ENCODE results near the gene OR52E4. TPM values are rescaled to one million over a fixed set of nuclear protein-coding genes. Genes with fewer than 3 reads are reported as not detected.
A peak's percentile ranks its signal among the peaks of the same experiment; 100 is the strongest.

Gene OR52E4
- total RNA-seq (2021): not detected in 2 replicates
- not detected for Bru-seq, nascent RNA
- not detected for BruChase-seq, experiment 1, labeled RNA remaining after a 2-hour chase
- BruChase-seq, experiment 2, labeled RNA remaining after a 6-hour chase: not detected
- long read RNA-seq: 0 reads

GRCh38 chr11:5880329-5880728 lies at the start of gene OR52E4:
TSS of gene OR52E4 (plus strand) at chr11:5880629. CDS start at chr11:5884293, 3,664 bp downstream.
- Histone ChIP-seq H3K4me1 (ENCODE audit: insufficient read depth, low read length, poor library complexity, severe bottlenecking) (no peaks in the 10 kb centered on the region), H3K27ac (ENCODE audit: low read depth, low read length, poor library complexity, severe bottlenecking) (no peak within 1 kb of the TSS), H3K36me3 (ENCODE audit: insufficient read depth, low read length, poor library complexity, severe bottlenecking) (no peaks in the 10 kb centered on the region), H3K9me3 (ENCODE audit: low read depth, low read length, poor library complexity, severe bottlenecking) (no peaks in the 10 kb centered on the region), H3K4me3 (ENCODE audit: low read depth, low read length, poor library complexity, severe bottlenecking) (no peak within 1 kb of the TSS), H3K27me3 (replicated peaks; ENCODE audit: insufficient read depth, low read depth, low read length, poor library complexity) (no peaks in the 10 kb centered on the region)
- POLR2A ChIA-PET (ENCODE audit: low non-redundant PET): no interaction called here
- DNase-seq (ENCODE audit: low spot score): no peak
- TF ChIP-seq EZH2 (IDR thresholded peaks at IDR 0.05; ENCODE audit: borderline replicate concordance, low read depth, low read length, poor library complexity, severe bottlenecking) (no peak), CTCF (conservative IDR thresholded peaks at IDR 0.05; ENCODE audit: low read depth, low read length) (no peak)
- intact Hi-C loops (cut with micrococcal nuclease; ENCODE audit: unreplicated experiment): loop anchor here (10.0 kb wide), 1 partner anchor 756 kb away; no protein-coding TSS in a partner anchor
- CTCF ChIA-PET: no interaction called here
- BruUV-seq (replicated peaks): no TSS peak

GRCh38 chr11:5831196-5831829 lies 49.1 kb upstream of the OR52E4 start:
- Histone ChIP-seq H3K9me3 (ENCODE audit: low read depth, low read length, poor library complexity, severe bottlenecking) (no peaks in the 10 kb centered on the region), H3K27ac (ENCODE audit: low read depth, low read length, poor library complexity, severe bottlenecking) (no peak overlapping the region), H3K27me3 (replicated peaks; ENCODE audit: insufficient read depth, low read depth, low read length, poor library complexity) (no peaks in the 10 kb centered on the region), H3K4me1 (ENCODE audit: insufficient read depth, low read length, poor library complexity, severe bottlenecking) (no peaks in the 10 kb centered on the region), H3K36me3 (ENCODE audit: insufficient read depth, low read length, poor library complexity, severe bottlenecking) (no peaks in the 10 kb centered on the region), H3K4me3 (ENCODE audit: low read depth, low read length, poor library complexity, severe bottlenecking) (no peak overlapping the region)
- peak; percentile 9 for DNase-seq (ENCODE audit: low spot score)
- no peak for TF ChIP-seq EZH2 (IDR thresholded peaks at IDR 0.05; ENCODE audit: borderline replicate concordance, low read depth, low read length, poor library complexity, severe bottlenecking)
- TF ChIP-seq CTCF (conservative IDR thresholded peaks at IDR 0.05; ENCODE audit: low read depth, low read length): no peak
- CTCF ChIA-PET: no interaction called here
- POLR2A ChIA-PET (ENCODE audit: low non-redundant PET): no interaction called here
- BruUV-seq (replicated peaks): no TSS peak
- intact Hi-C loops (cut with micrococcal nuclease; ENCODE audit: unreplicated experiment): no loop called here

- intact Hi-C loops (cut with micrococcal nuclease; ENCODE audit: unreplicated experiment): no loop called here
- Histone ChIP-seq H3K36me3 (ENCODE audit: insufficient read depth, low read length, poor library complexity, severe bottlenecking) (no peaks in the 10 kb centered on the region), H3K4me1 (ENCODE audit: insufficient read depth, low read length, poor library complexity, severe bottlenecking) (no peaks in the 10 kb centered on the region), H3K27ac (ENCODE audit: low read depth, low read length, poor library complexity, severe bottlenecking) (no peak overlapping the region), H3K4me3 (ENCODE audit: low read depth, low read length, poor library complexity, severe bottlenecking) (no peak overlapping the region), H3K27me3 (replicated peaks; ENCODE audit: insufficient read depth, low read depth, low read length, poor library complexity) (no peaks in the 10 kb centered on the region), H3K9me3 (ENCODE audit: low read depth, low read length, poor library complexity, severe bottlenecking) (no peaks in the 10 kb centered on the region)
- CTCF ChIA-PET: no interaction called here
- POLR2A ChIA-PET (ENCODE audit: low non-redundant PET): no interaction called here
- DNase-seq (ENCODE audit: low spot score): no peak
- TF ChIP-seq EZH2 (IDR thresholded peaks at IDR 0.05; ENCODE audit: borderline replicate concordance, low read depth, low read length, poor library complexity, severe bottlenecking) (no peak), CTCF (conservative IDR thresholded peaks at IDR 0.05; ENCODE audit: low read depth, low read length) (no peak)
- no TSS peak for BruUV-seq (replicated peaks)
Observed at GRCh38 chr11:5833446-5833845, 47.0 kb upstream of the OR52E4 start.

Measured in A673 (cell line).